HG03159 (cell line): ENCODE data around the gene TSSK6.

Source experiments
- ATAC-seq: cut with Tn5 transposase; IDR thresholded peaks from one replicate; pipeline ENCODE4 v1.9.1; 2021; ENCODE audit warnings: mild to moderate bottlenecking, moderate library complexity; ENCODE audit not compliant: unreplicated experiment

TSSK6 gene

GRCh38 chr19:19544954-19545591 is 29.7 kb upstream of the TSSK6 start:
- no peak for ATAC-seq

GRCh38 chr19:19544257-19544953 is 29.1 kb upstream of the TSSK6 start:
- ATAC-seq, result no peak

GRCh38 chr19:19543640-19544039 is 28.3 kb upstream of the TSSK6 start:
- ATAC-seq, result no peak

- ATAC-seq, result no peak
These were observed 27.8 kb upstream of the TSSK6 start for GRCh38 chr19:19543101-19543500.

GRCh38 chr19:19542507-19542906 is 27.2 kb upstream of the TSSK6 start:
- no peak for ATAC-seq

GRCh38 chr19:19541616-19542015 is 26.3 kb upstream of the TSSK6 start:
- ATAC-seq, result no peak

GRCh38 chr19:19540715-19541515 is 25.6 kb upstream of the TSSK6 start:
- peak; percentile 63 for ATAC-seq

GRCh38 chr19:19540064-19540714 is 24.8 kb upstream of the TSSK6 start:
- no peak for ATAC-seq

GRCh38 chr19:19539698-19540063 is 24.3 kb upstream of the TSSK6 start:
- ATAC-seq, result no peak

GRCh38 chr19:19538785-19539166 is 23.4 kb upstream of the TSSK6 start:
- ATAC-seq, result no peak

- no peak for ATAC-seq
These were observed 22.9 kb upstream of the TSSK6 start, which contains the start of gene CILP2 for GRCh38 chr19:19538061-19538784. Gene CILP2 (plus strand): TSS chr19:19538265. CDS start chr19:19538350, 85 bp downstream.

- no peak for ATAC-seq
These were observed 22.0 kb upstream of the TSSK6 start for GRCh38 chr19:19537075-19538048.

GRCh38 chr19:19535311-19536191 is 20.2 kb upstream of the TSSK6 start:
- ATAC-seq, result no peak

- no peak for ATAC-seq
These were observed 19.4 kb upstream of the TSSK6 start for GRCh38 chr19:19534556-19535265.

- no peak for ATAC-seq
These were observed 18.5 kb upstream of the TSSK6 start for GRCh38 chr19:19533841-19534240.

- ATAC-seq, result no peak
These were observed 17.7 kb upstream of the TSSK6 start for GRCh38 chr19:19532806-19533701.
